HL-60/S4 treated with retinoic acid at 250 ng/mL for 4 days and 3 days (cell line): Measurements from ENCODE around the gene MORN1.

Experiments used
- in situ Hi-C: fragments of 300-500 bp; cut with MboI; formaldehyde crosslinking; loops from 2 replicates; pipeline ENCODE4 v1.7.0; 2022; ENCODE audit warnings: low sequenced_read_pairs

Gene MORN1

DNA sequence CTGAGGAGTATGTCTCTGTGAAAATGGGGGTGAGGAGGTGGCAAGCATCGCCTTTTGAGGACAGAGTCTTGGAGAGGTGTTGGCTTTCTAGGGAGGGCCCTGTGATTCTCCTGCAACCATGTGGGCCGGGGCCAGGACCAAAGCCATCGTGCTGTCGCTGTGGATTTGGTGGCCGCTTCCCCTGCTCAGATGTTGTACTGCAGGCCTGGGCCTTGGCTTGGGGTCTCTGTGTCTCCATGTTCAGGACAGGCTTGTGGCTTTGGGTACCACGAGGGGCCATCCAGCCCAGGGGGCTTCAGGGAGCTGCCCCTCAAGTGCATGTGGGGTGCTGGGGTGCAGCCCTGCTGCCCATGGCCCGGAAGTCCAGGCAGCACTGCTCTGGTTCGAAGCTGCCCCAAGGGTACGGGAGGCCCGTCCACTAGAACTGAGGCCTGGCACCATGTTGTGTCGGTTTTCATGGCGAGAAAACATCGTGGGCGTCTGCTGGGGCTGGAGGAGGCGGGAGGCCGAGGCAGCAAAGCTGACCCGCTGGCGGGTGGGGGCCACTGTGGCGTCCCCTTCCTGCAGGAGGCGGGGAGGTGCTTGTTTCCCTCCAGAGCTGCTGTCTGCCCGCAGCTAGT lies 107.9 kb downstream of the MORN1 start:
- in situ Hi-C loops = no loop called here

DNA sequence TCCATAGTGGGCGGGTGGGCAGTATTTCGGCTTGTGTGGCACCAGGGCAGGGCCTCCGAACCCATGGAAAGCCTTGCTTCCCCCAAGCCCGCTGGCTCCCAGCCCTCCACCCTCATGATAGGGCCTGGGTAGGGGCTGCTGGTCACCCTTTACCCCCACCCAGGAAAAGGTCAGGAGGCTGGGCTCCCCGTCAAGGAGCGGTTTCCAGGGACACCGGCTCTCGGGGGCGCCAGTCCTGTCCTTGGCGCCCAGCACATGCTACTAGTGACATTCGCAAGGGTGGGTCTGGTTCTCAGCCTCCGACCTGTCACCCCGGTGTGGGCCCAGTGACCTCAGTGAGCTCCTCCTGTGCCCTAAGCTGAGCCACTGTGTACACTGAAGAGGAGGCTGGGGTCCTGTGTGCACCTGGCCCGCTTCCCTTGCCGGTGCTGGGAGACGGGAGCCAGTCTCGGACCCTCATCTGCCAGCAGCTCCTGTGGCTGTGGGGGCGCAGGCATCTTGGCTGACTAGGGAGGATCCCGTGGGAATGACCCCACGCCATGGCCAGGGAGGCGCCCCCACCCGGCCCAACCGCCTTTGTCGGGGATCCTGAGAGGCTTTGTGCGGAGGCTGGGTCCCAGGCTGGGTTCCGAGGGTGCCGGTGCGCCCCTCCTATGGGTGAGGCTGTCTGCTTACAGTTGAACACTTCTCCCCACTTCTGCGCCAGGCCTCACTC lies 108.6 kb downstream of the MORN1 start:
- in situ Hi-C loops = no loop called here

DNA sequence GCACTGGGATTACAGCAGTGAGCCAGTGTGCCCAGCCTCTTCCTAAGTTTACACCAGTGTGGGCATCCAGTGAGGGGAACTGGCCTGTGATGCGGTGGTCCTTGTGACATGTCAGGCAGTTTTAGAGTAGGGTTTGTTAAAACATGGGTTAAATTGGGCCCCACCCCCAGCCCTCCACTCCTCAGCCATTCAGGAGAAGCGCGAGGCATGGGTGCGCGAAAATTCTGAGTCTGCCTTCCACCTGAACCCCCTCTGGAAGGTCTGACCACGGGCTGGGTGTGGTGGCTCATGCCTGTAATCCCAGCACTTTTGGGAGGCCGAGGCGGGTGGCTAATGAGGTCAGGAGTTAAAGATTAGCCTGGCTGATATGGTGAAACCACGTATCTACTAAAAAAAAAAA lies 111.5 kb downstream of the MORN1 start:
- in situ Hi-C loops = no loop called here

DNA sequence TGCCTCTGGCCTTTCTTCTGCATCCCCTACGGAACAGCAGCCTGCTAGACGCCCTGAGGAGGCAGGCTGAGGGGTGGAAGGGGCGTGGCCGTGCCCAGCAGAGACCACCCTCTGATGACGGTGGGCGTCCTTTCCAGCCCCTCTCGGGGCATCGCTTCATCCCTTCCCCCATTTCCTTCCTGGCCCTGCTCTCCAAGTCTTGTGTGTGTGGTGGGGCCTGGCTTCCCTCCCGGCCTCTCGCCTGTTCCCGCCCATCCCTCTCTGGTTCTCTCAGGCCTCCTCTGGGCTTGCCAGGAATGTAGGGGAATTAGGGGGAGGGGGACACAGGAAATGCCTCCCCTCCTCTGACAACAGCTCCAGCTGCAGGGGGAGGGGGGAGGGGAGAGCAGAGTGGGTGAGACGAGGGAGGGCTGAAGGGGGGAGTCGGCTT lies 112.1 kb downstream of the MORN1 start:
- in situ Hi-C loops = no loop called here

DNA sequence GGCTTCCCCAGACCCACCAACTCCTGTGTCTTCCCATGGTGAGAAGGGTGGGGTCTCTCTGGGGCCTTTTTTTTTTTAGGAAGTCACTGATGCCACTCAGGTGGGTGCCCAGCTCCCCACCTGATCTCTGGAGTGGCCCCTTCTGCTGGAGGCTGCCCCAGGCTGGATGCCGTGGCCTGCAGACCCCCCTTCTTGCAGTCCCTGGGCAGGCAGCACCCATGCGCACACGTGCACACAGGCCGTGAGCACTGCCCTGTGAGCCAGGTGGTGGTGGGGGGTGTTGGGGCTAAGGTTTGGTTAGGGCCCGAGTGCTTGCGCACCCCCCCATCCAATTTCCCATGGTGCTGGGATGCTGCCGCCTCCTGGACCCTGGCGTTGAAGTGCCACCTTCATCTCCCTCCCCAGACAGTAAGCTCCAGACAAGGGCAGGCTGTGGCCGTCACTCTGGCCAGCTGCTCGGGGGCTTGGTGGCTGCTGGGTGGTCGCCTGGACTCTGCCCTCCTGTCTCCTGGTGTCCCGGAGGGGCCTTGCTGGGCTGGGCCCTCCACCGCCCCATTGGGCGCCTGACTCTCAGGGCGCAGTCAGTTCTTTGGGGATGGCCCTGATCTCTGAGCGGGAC lies 112.7 kb downstream of the MORN1 start:
- in situ Hi-C loops = no loop called here

DNA sequence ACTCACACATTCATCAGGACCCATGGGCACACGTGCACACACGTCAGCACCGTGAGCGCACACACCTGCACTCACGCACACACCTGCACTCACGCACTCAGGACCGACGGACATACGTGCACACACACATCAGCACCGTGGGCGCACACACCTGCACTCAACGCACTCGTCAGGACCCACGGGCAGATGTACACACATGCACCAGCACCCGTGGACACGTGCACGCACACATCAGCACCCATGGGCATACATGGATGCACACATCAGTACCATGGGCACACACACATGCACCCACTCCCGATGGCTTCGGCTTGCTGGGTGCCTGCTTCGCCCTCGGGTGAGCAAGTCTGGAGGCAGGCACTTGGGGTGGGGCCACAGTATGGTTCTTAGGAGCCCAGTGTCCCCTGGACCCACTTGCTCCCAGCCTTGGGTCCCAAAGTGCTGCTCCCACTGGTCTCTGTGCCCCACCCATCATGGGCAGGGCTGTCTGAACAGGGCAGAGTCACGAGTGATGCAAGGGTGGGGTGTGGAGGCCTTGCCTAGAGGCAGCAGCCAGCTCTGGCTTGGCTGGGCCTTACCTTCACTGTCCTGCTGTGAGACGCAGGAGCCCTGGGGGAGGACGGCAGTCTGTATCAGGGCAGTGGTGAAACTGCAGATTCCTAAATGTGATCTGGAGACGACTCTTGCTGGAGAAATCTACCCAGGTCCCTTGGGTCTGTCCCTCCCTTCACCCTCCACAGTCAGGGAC lies 113.4 kb downstream of the MORN1 start:
- in situ Hi-C loops = no loop called here

DNA sequence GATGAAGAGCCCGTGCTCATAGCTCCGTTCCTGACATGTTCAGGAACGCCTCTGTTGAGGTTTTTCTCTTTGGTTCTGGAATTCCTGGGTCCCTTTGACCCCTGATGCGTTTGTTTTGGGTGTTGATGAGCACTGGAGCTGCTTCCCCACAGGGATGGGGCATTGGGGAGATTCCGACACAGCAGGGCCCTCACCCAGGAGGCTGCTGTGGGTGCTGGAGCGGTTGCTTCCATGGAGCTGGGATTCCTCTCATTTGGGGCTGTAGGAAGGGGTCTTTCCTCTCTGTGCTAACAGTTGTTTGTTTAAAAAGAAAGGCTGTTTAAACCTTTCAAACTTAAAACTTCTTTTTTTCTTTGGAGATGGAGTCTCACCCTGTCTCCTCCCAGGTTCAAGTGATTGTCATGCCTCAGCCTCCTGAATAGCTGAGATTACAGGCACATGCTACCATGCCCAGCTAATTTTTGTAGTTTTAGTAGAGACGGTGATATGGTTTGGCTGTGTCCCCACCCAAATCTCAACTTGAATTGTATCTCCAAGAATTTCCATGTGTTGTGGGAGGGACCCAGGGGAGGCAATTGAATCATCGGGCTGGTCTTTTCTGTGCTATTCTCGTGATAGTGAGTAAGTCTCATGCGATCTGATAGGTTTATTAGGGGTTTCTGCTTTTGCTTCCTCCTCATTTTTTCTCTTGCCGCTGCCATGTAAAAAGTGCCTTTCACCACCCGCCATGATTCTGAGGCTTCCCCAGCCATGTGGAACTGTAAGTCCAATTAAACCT lies 114.4 kb downstream of the MORN1 start:
- in situ Hi-C loops = no loop called here

DNA sequence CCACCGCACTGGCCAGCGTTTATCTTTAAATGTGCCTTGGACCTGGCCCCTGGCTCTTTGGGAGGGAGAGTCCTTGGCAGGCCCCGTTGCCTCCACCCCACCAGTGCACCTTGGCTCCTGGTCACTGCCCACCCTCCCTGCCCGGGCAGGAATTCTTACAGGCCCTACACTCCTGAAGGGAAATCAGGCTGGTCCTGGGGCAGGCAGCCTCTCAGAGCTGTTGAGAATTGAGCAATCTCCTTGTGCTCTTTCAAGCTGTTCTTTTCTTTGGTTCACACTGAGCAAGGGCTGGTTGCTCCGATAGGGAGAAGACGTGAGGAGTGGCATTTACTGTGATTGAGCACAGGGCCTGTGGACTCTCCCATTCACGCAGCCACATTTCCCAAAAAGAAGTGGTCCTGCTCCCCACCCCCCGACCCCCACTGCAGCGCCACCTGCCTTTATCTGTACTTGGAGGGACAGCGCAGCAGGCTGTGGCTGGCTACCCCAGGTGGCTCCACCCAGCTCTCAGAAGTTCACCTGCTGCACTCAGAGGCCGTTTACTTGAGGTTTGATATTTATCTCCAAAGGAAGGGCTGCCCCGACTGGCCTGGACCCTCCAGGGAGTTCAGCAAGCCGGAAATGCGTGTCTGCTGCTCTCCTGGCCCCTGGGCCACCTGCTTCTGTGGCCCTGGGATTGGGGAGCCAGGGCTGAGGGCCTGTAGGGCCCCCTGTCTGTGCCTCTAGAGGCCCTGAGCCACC lies 115.4 kb downstream of the MORN1 start:
- in situ Hi-C loops = no loop called here

DNA sequence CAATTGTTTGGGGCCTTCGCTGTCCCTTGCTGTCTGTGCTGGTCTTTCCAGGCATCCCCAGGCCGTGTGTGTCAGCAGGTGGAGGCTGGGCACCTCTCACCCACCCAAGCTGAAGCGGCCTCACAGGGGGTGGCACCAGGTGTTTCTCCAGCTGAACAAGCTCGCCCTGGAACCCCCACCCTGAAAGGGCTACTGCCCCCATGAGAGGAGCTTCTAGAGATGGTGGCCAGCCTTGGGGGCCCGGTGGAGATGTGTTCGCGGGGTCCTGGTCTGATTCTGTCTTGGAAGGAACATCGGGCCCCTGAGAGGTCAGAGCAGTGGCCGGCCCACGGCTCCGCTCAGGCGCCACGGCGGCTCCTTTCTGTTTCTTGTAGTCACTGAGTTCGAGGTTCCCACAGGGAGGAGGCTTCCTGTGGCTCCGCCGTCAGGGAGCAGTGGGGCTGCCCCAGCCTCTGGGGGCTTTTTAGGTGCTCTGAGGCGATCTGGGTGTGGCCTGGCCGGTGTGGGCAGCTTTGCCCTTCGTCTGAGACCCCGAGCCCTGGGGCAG lies 116.4 kb downstream of the MORN1 start:
- in situ Hi-C loops = no loop called here

DNA sequence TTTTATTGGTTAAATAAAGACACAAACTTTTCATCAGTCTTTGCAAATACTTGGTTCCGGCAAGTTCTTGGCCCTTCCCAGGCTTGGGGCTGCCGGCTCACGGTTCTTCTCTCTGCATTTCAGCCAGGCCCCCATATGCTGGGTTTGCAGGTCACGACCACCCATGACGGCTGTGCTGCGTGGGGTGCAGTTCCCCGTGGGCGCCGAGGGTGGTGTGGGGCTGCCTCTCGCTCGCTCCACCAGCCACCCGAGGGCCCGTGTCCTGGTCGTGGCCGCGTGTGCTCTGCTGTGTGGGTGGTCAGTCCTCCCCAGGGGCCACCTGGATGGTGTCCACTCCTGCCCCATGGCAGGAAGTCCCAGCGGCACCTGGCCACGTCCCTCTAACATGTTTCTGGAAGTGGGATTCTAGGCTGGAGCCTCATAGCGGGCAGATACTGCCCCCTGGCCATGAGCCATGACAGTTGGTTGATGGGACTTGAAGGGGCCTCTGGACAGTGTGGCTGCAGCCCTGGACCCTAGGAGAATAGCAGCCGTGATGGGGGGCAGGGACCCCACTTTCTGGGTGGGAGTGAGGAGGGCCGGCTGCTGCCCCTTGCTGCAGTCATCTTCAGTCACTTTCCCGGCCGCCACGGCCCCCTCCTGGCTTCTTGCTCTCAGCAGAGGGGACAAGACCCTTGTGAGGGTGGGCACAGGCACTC lies 117.0 kb downstream of the MORN1 start:
- in situ Hi-C loops = no loop called here

DNA sequence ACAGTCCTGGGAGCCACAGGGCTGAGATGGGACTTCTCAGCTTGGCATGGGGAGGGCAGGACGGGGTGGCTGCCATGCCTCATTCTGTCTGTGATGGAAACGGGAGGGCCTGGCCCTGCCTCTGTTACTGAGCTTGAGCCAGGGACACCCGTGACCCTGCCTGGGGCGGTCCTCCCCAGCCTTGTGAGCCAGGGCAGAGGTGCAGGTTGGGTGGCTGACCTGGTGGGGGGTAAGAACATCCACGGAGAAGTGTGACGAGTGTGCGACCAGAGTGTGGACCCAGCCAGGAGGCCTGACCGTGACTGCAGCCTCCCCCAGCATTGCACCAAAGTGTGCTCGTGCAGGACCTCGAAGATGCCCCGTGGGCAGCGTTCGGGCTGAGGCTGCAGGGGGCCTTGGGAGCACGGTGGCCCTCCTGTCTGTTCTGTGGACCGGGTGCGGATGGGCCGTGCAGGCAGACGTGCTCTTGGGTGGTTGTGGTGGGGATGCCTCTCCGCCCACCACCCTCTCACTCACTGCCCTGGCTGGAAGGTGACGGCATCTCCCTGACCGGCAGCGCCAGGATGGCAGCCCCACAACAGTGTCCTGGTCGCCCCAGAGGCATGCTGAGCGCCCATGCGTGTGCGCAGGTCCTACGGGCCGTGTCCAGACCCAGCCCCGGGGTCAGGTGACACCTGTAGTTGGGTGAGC lies 117.8 kb downstream of the MORN1 start:
- in situ Hi-C loops = no loop called here

DNA sequence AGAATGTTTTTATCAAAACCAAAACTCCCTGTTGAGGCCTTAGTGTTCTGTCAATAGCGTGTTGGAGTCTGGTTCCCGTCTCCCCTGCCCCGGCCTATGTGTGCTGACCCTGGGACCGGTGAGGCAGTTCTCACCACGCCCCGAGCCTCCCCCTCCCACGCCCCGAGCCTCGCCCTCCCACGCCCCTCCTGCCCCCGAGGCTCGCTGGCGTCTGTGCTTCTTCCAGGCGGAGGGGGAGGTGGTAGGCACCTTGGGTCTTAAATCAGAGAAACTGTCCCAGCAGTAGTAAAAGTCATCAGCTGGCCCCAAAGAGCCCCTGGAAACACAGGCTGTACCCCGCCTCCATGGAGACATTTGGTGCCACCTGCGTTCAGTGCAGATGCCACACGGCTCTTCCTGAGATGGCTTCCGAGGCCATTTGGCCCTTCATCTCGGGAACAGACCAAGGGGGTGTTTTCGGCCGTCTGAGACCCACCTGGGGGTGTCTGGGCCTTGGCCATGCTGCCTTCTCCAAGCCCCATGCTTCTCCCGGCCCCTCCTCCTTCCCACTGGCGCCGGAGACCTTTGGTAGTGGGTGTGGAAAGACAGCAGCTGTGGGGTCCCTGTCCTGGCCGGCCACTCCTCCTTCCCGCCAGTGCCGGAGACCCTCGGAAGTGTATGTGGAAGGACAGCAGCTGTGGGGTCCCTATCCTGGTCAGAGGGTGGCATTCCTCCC lies 118.5 kb downstream of the MORN1 start:
- in situ Hi-C loops = no loop called here

DNA sequence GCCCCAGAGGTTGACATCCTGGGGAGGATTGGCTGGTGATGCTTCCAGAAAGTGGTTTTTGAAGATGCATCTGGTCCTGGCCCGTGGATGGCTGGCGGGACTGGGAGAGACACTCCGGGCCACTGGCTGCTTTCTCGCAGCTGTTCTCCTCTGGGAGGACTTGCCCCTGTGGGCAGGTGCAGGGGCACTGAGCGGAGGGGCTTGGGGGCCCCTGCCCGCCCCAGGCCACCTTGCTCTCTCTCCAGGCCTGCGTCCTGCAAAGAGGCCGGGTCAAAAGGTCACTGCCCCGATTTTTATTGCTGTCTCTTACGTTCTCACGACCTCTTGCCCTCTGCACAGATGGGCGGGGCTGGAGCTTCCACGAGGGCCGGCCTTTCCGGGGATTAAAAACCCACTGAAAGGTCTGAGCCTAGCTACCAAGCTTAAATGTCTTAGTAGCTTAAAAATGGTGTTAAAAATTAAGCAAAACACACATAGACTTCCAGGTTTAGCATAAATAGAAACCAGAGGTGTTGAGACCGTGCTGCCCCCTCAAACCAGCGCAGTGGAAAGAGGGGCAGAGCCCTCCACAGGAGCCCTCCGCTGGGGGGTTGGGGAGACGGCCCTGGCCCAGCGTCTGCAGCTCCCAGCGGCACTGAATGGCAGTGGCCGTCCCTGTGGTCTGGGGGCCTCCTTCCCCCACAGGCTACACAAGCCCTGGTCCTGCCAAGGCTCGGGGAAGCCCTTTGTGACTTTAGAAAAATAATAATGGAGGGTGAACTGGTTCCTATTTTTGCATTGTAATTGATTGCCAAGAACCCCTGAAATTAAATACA lies 119.3 kb downstream of the MORN1 start:
- in situ Hi-C loops = no loop called here
